Endothelial cell of hepatic sinusoid (primary cell): ENCODE results near the gene CLCF1.

Source experiments
- in situ Hi-C: cut with HindIII; loops from 2 replicates; pipeline ENCODE4 v1.10.0; 2017; ENCODE audit warnings: low sequenced_read_pairs

The CLCF1 gene

GRCh38 chr11:67372993-67373647, at the start of gene CLCF1:
Gene CLCF1 (minus strand): TSS chr11:67373598. CDS start chr11:67373539, 59 bp downstream.
- in situ Hi-C loops = no loop called here

- in situ Hi-C loops = no loop called here
These were observed 49.5 kb upstream of the CLCF1 start for GRCh38 chr11:67422891-67423290.

- in situ Hi-C loops = no loop called here
These were observed 48.1 kb upstream of the CLCF1 start for GRCh38 chr11:67421430-67422031.

- in situ Hi-C loops = no loop called here
These were observed 47.4 kb upstream of the CLCF1 start for GRCh38 chr11:67420646-67421429.

- in situ Hi-C loops = no loop called here
These were observed 46.8 kb upstream of the CLCF1 start for GRCh38 chr11:67420147-67420645.

GRCh38 chr11:67419325-67420049, 46.1 kb upstream of the CLCF1 start:
- in situ Hi-C loops = no loop called here

GRCh38 chr11:67418476-67419281, 45.3 kb upstream of the CLCF1 start:
- in situ Hi-C loops = no loop called here

GRCh38 chr11:67417425-67417824, 44.0 kb upstream of the CLCF1 start:
- in situ Hi-C loops = no loop called here

- in situ Hi-C loops = no loop called here
These were observed 43.3 kb upstream of the CLCF1 start for GRCh38 chr11:67416416-67417335.

- in situ Hi-C loops = no loop called here
These were observed 42.3 kb upstream of the CLCF1 start, which contains the start of gene CARNS1 for GRCh38 chr11:67415501-67416304. Gene CARNS1 (plus strand): TSS chr11:67415678. CDS start chr11:67416200, 522 bp downstream.

GRCh38 chr11:67413266-67413849, 40.0 kb upstream of the CLCF1 start:
- in situ Hi-C loops = no loop called here

- in situ Hi-C loops = no loop called here
These were observed 39.2 kb upstream of the CLCF1 start for GRCh38 chr11:67412495-67413179.

- in situ Hi-C loops = no loop called here
These were observed 38.4 kb upstream of the CLCF1 start for GRCh38 chr11:67411785-67412152.

- in situ Hi-C loops = no loop called here
These were observed 37.8 kb upstream of the CLCF1 start for GRCh38 chr11:67410984-67411784.

GRCh38 chr11:67410369-67410831, 37.0 kb upstream of the CLCF1 start:
- in situ Hi-C loops = no loop called here

GRCh38 chr11:67409781-67410368, 36.5 kb upstream of the CLCF1 start:
- in situ Hi-C loops = no loop called here
